Neural progenitor cell (in vitro differentiated cells): ENCODE results near the gene INTS1. TPM values are rescaled to one million over a fixed set of nuclear protein-coding genes. Genes with fewer than 3 reads are reported as not detected.

Experiments
- DNase-seq: peaks from one replicate; pipeline ENCODE4 v3.0.0-alpha.2; 2016; ENCODE audit warnings: low spot score
- H2AFZ ChIP-seq: fragments of 200-600 bp; sonication (generic); replicated peaks from 2 replicates; pipeline ENCODE4 v1.6.1; 2016; ENCODE audit warnings: antibody characterized with exemption
- H3F3A ChIP-seq: fragments of 200-600 bp; sonication (generic); 2 replicates; pipeline ENCODE4 v1.6.1; 2016; ENCODE audit warnings: antibody characterized with exemption, low read depth
- H3K27ac ChIP-seq: fragments of 200-600 bp; sonication (generic); 2 replicates; pipeline ENCODE4 v1.5.1; 2016; ENCODE audit warnings: mild to moderate bottlenecking
- H3K27me3 ChIP-seq: fragments of 200-600 bp; sonication (generic); 2 replicates; pipeline ENCODE4 v1.6.1; 2016; ENCODE audit warnings: mild to moderate bottlenecking, moderate library complexity
- H3K36me3 ChIP-seq: fragments of 200-600 bp; sonication (generic); 2 replicates; pipeline ENCODE4 v1.5.1; 2016
- H3K4me1 ChIP-seq: fragments of 200-600 bp; sonication (generic); 2 replicates; pipeline ENCODE4 v1.6.1; 2016; ENCODE audit warnings: mixed run types
- H3K4me2 ChIP-seq: fragments of 200-600 bp; sonication (generic); 2 replicates; pipeline ENCODE4 v1.6.1; 2016
- H3K4me3 ChIP-seq: fragments of 200-600 bp; sonication (generic); 2 replicates; pipeline ENCODE4 v1.5.1; 2016
- H3K79me2 ChIP-seq: fragments of 200-600 bp; sonication (generic); 2 replicates; pipeline ENCODE4 v1.6.1; 2016; ENCODE audit warnings: low read depth
- H3K9ac ChIP-seq: fragments of 200-600 bp; sonication (generic); 2 replicates; pipeline ENCODE4 v1.6.1; 2016
- H3K9me3 ChIP-seq: fragments of 200-600 bp; sonication (generic); 2 replicates; pipeline ENCODE4 v1.5.1; 2016; ENCODE audit warnings: low read depth
- H4K20me1 ChIP-seq: fragments of 200-600 bp; sonication (generic); 2 replicates; pipeline ENCODE4 v1.6.1; 2016; ENCODE audit warnings: low read depth
- H3K27ac Mint-ChIP-seq: 3 replicates; pipeline ENCODE4 v1.8.0; 2021; ENCODE audit warnings: mixed read lengths
- H3K27me3 Mint-ChIP-seq: 2 replicates; pipeline ENCODE4 v1.8.0; 2022; ENCODE audit warnings: low read depth, mild to moderate bottlenecking, inconsistent platforms, moderate library complexity, mixed read lengths; ENCODE audit not compliant: insufficient read depth
- H3K36me3 Mint-ChIP-seq: 3 replicates; pipeline ENCODE4 v1.8.0; 2021; ENCODE audit warnings: mixed read lengths
- H3K4me1 Mint-ChIP-seq: 3 replicates; pipeline ENCODE4 v1.8.0; 2021; ENCODE audit warnings: mixed read lengths
- H3K4me3 Mint-ChIP-seq: 3 replicates; pipeline ENCODE4 v1.8.0; 2021; ENCODE audit warnings: mild to moderate bottlenecking, moderate library complexity, mixed read lengths
- H3K9me3 Mint-ChIP-seq: 3 replicates; pipeline ENCODE4 v1.8.0; 2020; ENCODE audit warnings: mixed read lengths
- CTCF ChIP-seq: fragments of 200-600 bp; sonication (generic); IDR thresholded peaks from 2 replicates; pipeline ENCODE4 v1.5.1; 2017; ENCODE audit warnings: antibody characterized with exemption, mild to moderate bottlenecking
- EZH2 ChIP-seq: fragments of 200-600 bp; sonication (generic); IDR thresholded peaks from 2 replicates; pipeline ENCODE4 v1.6.1; 2017; ENCODE audit warnings: antibody characterized with exemption, mild to moderate bottlenecking, moderate library complexity
- EZH2phosphoT487 ChIP-seq: fragments of 200-600 bp; sonication (generic); IDR thresholded peaks from 2 replicates; pipeline ENCODE4 v1.6.1; 2017; ENCODE audit warnings: antibody characterized with exemption
- total RNA-seq: library from RNA; depleted of rRNA; stranded (reverse); fragments of >200 nt; gene quantifications from 2 replicates; pipeline ENCODE4 v1.2.3, GENCODE V29; 2015; ENCODE audit warnings: low replicate concordance

INTS1 gene
- total RNA-seq, 1 donor from 2014 or later = 16.5 TPM

GRCh38 chr7:1457949-1458682 is 46.1 kb downstream of the INTS1 start:
- Histone ChIP-seq H3K27me3 (no peaks in the 10 kb centered on the region), H3K36me3 (no peaks in the 10 kb centered on the region), H3K4me1 (peaks cover 11% of the 10 kb centered on the region), H3K79me2 (no peaks in the 10 kb centered on the region), H3K4me3 (peak overlapping the region; percentile 78), H2AFZ (no peak overlapping the region), H3K9ac (no peak overlapping the region), H3K4me2 (peak overlapping the region; percentile 98), H3F3A (peaks cover 18% of the 10 kb centered on the region), H4K20me1 (peaks cover 7% of the 10 kb centered on the region), H3K9me3 (no peaks in the 10 kb centered on the region), H3K27ac (no peak overlapping the region)
- H3K27ac Mint-ChIP-seq = peak overlapping the region; percentile 66
- peaks cover 29% of the 10 kb centered on the region for H3K4me1 Mint-ChIP-seq
- H3K27me3 Mint-ChIP-seq = peaks cover 6% of the 10 kb centered on the region
- TF ChIP-seq EZH2 (no peak), CTCF (no peak), EZH2phosphoT487 (no peak)
- no peak for DNase-seq
- no peaks in the 10 kb centered on the region for H3K36me3 Mint-ChIP-seq
- no peaks in the 10 kb centered on the region for H3K9me3 Mint-ChIP-seq
- peak overlapping the region; percentile 77 for H3K4me3 Mint-ChIP-seq

DNA sequence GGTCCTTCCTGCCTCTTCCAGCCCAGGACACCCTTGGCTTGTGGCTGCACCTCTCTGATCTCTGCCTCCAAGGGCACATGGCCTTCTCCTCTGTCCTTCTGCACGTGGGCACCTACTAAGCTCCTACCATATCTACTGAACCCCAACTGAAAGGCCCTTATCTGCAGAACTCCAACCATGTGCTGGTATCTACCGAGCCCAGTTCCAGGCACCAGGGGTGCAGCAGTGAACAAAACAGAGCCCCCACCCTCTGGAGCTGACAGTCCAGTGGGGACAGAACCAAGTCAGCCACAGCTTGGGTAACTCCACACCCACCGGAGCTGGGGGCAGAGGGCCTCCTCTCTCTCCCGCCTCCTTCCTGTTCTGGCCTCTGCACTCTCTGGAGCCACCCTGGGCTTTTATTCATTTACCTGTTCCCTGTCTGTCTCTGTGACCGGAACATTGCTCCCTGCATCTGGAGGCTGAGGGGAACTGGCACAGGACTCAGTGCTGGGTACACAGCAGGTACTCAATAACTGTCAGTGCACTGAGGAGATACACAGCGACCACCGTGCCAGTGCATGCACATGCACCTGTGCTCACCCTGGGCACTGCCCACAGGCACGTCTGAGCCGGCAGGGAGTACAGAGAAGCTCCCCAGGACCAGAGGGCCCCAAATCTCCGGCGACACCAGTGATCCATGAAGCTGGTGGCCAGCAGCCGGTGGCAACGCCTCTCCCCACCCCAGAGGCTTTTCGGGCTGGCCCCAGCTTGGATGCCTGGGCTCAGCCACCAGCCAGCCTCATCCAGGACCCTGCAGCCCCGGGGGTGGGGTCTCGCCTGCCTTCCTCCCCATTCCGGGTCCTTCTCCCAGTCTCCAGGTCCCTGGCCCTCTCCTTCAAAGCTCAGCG is 46.9 kb downstream of the INTS1 start:
- Histone ChIP-seq H3F3A (peaks cover 18% of the 10 kb centered on the region), H2AFZ (no peak overlapping the region), H3K4me2 (peak overlapping the region; percentile 98), H3K79me2 (no peaks in the 10 kb centered on the region), H3K36me3 (no peaks in the 10 kb centered on the region), H4K20me1 (peaks cover 7% of the 10 kb centered on the region), H3K9me3 (no peaks in the 10 kb centered on the region), H3K9ac (no peak overlapping the region), H3K4me1 (peaks cover 15% of the 10 kb centered on the region), H3K27ac (no peak overlapping the region), H3K4me3 (no peak overlapping the region), H3K27me3 (no peaks in the 10 kb centered on the region)
- peaks cover 3% of the 10 kb centered on the region for H3K27me3 Mint-ChIP-seq
- H3K27ac Mint-ChIP-seq = no peak overlapping the region
- H3K4me1 Mint-ChIP-seq = peaks cover 37% of the 10 kb centered on the region
- DNase-seq = no peak
- TF ChIP-seq CTCF (no peak), EZH2 (no peak), EZH2phosphoT487 (no peak)
- peak overlapping the region; percentile 77 for H3K4me3 Mint-ChIP-seq
- no peaks in the 10 kb centered on the region for H3K36me3 Mint-ChIP-seq
- no peaks in the 10 kb centered on the region for H3K9me3 Mint-ChIP-seq

DNA sequence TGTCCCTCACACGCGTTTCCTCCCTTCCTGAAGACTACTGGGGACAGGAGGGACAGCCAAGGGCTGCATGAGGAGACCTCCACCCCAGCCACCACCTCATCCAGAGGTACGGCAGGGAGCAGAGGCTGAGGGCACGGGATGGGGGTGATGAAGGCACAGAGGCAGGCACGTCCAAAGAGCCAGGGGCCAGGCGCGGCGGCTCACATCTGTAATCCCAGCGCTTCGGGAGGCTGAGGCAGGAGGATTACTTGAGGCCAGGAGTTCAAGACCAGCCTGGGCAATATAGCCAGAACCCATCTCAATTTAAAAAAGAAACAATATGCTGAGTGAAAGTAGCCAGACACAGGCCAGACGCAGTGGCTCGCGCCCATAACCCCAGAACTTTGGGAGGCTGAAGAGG is 48.2 kb downstream of the INTS1 start:
- H3K4me3 Mint-ChIP-seq = no peak overlapping the region
- H3K36me3 Mint-ChIP-seq = no peaks in the 10 kb centered on the region
- H3K27ac ChIP-seq = no peak overlapping the region
- DNase-seq = no peak
- no peaks in the 10 kb centered on the region for H3K36me3 ChIP-seq
- H3K4me1 ChIP-seq = peaks cover 17% of the 10 kb centered on the region
- TF ChIP-seq EZH2phosphoT487 = no peak
- peaks cover 9% of the 10 kb centered on the region for H3F3A ChIP-seq
- H3K27me3 Mint-ChIP-seq = peaks cover 3% of the 10 kb centered on the region
- no peak overlapping the region for H3K9ac ChIP-seq
- no peak overlapping the region for H3K4me3 ChIP-seq
- no peak overlapping the region for H3K4me2 ChIP-seq
- no peak overlapping the region for H3K27ac Mint-ChIP-seq
- H3K4me1 Mint-ChIP-seq = peaks cover 35% of the 10 kb centered on the region
- H2AFZ ChIP-seq = no peak overlapping the region
- H4K20me1 ChIP-seq = peaks cover 7% of the 10 kb centered on the region
- no peaks in the 10 kb centered on the region for H3K27me3 ChIP-seq
- H3K9me3 Mint-ChIP-seq = no peaks in the 10 kb centered on the region
- no peaks in the 10 kb centered on the region for H3K9me3 ChIP-seq
- H3K79me2 ChIP-seq = no peaks in the 10 kb centered on the region
